HEK293T (cell line): ENCODE results near the gene SNED1.

Experiments used
- CTCF ChIA-PET: fragments of 350-600 bp; formaldehyde crosslinking; extraction: SDS; loops from one replicate; lab custom pipeline; 2021; ENCODE audit warnings: antibody characterized with exemption, inconsistent platforms; lab: Yijun Ruan, JAX
- POLR2A ChIA-PET: fragments of 350-600 bp; formaldehyde crosslinking; extraction: SDS; loops from one replicate; lab custom pipeline; 2020; ENCODE audit warnings: antibody characterized with exemption, inconsistent platforms; lab: Yijun Ruan, JAX
- DNase-seq: peaks from one replicate; pipeline ENCODE4 v3.0.0; 2012; ENCODE audit warnings: mixed read lengths; ENCODE audit errors: extremely low spot score
- ARNT ChIP-seq: fragments of 450-650 bp; IDR thresholded peaks from 2 replicates; pipeline ENCODE4 v1.6.1; 2017; ENCODE audit warnings: mild to moderate bottlenecking
- BHLHE40 ChIP-seq: fragments of 450-650 bp; IDR thresholded peaks from 2 replicates; pipeline ENCODE4 v1.6.1; 2016; ENCODE audit warnings: mild to moderate bottlenecking, moderate library complexity, borderline replicate concordance
- CTBP1 ChIP-seq: fragments of 450-650 bp; IDR thresholded peaks from 2 replicates; pipeline ENCODE4 v1.6.1; 2016; ENCODE audit warnings: borderline replicate concordance
- ELF4 ChIP-seq: fragments of 450-650 bp; IDR thresholded peaks from 2 replicates; pipeline ENCODE4 v1.6.1; 2017; ENCODE audit warnings: antibody characterized with exemption
- FOXA1 ChIP-seq: fragments of 450-650 bp; IDR thresholded peaks from 2 replicates; pipeline ENCODE4 v1.6.1; 2016; ENCODE audit warnings: mild to moderate bottlenecking
- FOXK2 ChIP-seq: fragments of 450-650 bp; IDR thresholded peaks from 2 replicates; pipeline ENCODE4 v1.6.1; 2016; ENCODE audit warnings: mild to moderate bottlenecking
- FOXM1 ChIP-seq: fragments of 450-650 bp; IDR thresholded peaks from 2 replicates; pipeline ENCODE4 v1.6.1; 2017; ENCODE audit warnings: mild to moderate bottlenecking, borderline replicate concordance
- HDGF ChIP-seq: fragments of 450-650 bp; IDR thresholded peaks from 2 replicates; pipeline ENCODE4 v1.6.1; 2017; ENCODE audit warnings: antibody characterized with exemption, borderline replicate concordance
- L3MBTL2 ChIP-seq: fragments of 450-650 bp; conservative IDR thresholded peaks from 2 replicates; pipeline ENCODE4 v1.6.1; 2016; ENCODE audit warnings: mild to moderate bottlenecking
- LEF1 ChIP-seq: fragments of 450-650 bp; IDR thresholded peaks from 2 replicates; pipeline ENCODE4 v1.6.1; 2017; ENCODE audit warnings: mild to moderate bottlenecking, borderline replicate concordance
- NFRKB ChIP-seq: fragments of 450-650 bp; IDR thresholded peaks from 2 replicates; pipeline ENCODE4 v1.6.1; 2016; ENCODE audit warnings: mild to moderate bottlenecking, moderate library complexity
- SP1 ChIP-seq: fragments of 450-650 bp; IDR thresholded peaks from 2 replicates; pipeline ENCODE4 v1.6.1; 2017
- SUZ12 ChIP-seq: fragments of 450-650 bp; IDR thresholded peaks from 2 replicates; pipeline ENCODE4 v1.6.1; 2016; ENCODE audit warnings: mild to moderate bottlenecking
- TARDBP ChIP-seq: fragments of 450-650 bp; IDR thresholded peaks from 2 replicates; pipeline ENCODE4 v1.6.1; 2016
- ZNF384 ChIP-seq: fragments of 450-650 bp; IDR thresholded peaks from 2 replicates; pipeline ENCODE4 v1.6.1; 2016
- TF ChIP-seq, protein P1 (sequence below): fragments of 450-650 bp; IDR thresholded peaks from 2 replicates; pipeline ENCODE4 v1.6.1; 2016

The SNED1 gene

DNA sequence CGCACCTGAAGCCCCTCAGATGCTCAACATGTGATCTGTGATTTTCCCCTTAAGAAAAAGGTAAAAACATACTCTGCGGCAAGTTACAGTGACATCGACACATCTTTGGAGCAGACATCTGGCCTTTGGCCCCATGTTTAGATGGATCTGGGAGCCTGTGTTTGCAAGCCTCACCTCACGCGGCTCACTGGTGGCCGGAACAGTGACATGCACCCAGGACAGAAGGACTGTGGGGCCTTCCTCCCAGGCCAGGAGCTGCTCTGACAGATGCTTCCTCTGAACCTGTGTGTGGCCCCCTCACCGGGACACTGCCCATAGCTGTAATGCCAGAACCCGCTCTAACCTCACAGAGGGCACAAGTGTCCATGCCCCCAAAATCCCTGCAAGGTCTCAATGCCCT, 137.8 kb downstream of the SNED1 start:
- ChIA-PET POLR2A (no interaction called here), CTCF (no interaction called here)
- DNase-seq, result no peak
- TF ChIP-seq FOXM1, result no peak
- TF ChIP-seq ARNT, result no peak
- TF ChIP-seq FOXA1, result no peak
- no peak for TF ChIP-seq BHLHE40
- no peak for TF ChIP-seq LEF1
- no peak for TF ChIP-seq FOXK2
- no peak for TF ChIP-seq SUZ12
- TF ChIP-seq CTBP1, result no peak

DNA sequence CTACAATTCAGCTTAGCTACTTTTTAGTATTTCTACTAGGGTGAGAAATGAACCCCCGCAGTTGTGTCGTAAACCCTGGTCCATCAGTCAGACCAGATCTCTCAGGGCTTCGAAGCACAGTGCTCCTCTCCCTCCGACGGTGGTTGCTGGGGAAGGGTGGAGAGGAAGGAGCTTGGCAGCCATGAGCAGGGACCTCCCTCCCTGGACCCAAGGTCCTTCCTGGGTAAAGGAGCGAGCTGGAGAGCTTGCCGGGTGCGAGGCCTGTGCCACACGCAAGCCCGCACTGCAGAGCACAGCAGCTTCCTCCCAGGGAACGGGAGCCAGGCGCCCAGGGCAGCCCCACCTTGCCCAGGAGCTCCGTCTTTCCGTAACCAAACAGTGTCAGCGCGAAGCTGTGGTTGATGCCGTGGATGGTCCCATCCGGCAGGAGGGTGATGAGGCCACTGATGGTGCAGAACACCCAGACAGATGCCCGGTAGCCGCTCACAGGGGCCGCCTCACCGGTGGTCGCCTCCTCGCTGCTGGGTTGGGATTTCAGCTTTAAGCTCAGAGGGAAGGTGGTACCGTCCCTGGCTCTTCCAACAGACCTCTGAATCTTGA, 138.3 kb downstream of the SNED1 start:
- TF ChIP-seq NFRKB, result no peak
- TF ChIP-seq FOXM1, result no peak
- no peak for TF ChIP-seq LEF1
- no peak for TF ChIP-seq ELF4
- no peak for TF ChIP-seq ZNF384
- TF ChIP-seq, protein P1, sequence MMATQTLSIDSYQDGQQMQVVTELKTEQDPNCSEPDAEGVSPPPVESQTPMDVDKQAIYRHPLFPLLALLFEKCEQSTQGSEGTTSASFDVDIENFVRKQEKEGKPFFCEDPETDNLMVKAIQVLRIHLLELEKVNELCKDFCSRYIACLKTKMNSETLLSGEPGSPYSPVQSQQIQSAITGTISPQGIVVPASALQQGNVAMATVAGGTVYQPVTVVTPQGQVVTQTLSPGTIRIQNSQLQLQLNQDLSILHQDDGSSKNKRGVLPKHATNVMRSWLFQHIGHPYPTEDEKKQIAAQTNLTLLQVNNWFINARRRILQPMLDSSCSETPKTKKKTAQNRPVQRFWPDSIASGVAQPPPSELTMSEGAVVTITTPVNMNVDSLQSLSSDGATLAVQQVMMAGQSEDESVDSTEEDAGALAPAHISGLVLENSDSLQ, result no peak
- TF ChIP-seq TARDBP, result no peak
- no peak for TF ChIP-seq L3MBTL2
- no peak for TF ChIP-seq FOXA1
- no peak for TF ChIP-seq HDGF
- TF ChIP-seq FOXK2, result no peak
- no peak for TF ChIP-seq ARNT
- no peak for TF ChIP-seq BHLHE40
- no peak for TF ChIP-seq SUZ12
- TF ChIP-seq SP1, result no peak
- no peak for TF ChIP-seq CTBP1
- no peak for DNase-seq
- ChIA-PET CTCF (no interaction called here), POLR2A (interaction anchor here (1.4 kb wide), 1 partner anchor 13 kb away, joined by 6 read pairs; the partner anchor contains the start of gene PASK)

DNA sequence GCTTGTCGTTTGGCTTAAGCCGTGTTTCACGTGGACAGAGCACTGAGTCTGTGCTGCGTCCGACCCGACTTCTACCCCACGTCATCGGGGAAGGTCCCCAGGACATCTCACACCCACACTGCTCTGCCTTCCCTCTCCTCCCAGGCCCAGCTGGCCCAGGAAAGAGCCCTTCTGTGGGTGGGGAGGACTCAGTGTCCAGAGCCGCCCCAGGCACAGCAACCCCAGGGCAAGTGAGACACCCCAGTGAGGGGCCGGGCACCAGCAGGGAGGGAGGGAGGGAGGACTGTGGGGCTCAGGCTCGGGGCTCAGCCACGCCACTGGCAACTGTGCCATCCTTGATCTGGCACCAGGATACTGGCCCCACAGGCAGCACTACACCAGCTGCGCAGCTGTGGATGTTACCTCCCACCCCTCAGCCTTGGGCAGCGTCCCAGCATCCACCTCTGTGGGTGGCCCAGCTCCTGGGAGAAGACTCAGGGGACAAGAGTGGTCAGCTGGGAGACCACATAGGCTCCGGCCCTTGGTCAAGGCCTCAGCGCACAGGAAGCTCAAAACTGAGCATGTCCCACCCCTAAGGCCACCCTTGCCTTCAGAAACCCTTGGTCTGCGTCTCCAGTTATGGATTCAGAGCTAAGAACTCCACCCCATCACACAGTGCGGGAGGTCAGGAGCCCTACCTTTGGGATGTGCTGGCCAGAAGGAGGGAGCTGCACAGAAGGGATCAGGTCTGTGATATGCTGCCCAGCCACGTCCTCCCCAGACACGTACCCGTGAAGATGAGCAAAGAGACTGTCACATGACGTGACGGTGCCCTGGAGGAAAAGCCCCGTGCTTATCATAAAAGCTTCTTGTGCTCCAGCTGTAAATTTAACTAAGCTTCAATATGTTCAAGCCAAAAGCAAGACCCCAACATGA, 139.1 kb downstream of the SNED1 start:
- TF ChIP-seq FOXA1, result no peak
- no peak for TF ChIP-seq L3MBTL2
- TF ChIP-seq NFRKB, result no peak
- TF ChIP-seq ZNF384, result no peak
- TF ChIP-seq ARNT, result no peak
- TF ChIP-seq LEF1, result no peak
- TF ChIP-seq SP1, result no peak
- TF ChIP-seq FOXM1, result no peak
- no peak for TF ChIP-seq TARDBP
- TF ChIP-seq ELF4, result no peak
- TF ChIP-seq FOXK2, result no peak
- no peak for TF ChIP-seq HDGF
- no peak for TF ChIP-seq SUZ12
- DNase-seq, result no peak
- CTCF ChIA-PET, result no interaction called here
- POLR2A ChIA-PET, result interaction anchor here (1.4 kb wide), 1 partner anchor 12 kb away, joined by 6 read pairs; the partner anchor contains the start of gene PASK

DNA sequence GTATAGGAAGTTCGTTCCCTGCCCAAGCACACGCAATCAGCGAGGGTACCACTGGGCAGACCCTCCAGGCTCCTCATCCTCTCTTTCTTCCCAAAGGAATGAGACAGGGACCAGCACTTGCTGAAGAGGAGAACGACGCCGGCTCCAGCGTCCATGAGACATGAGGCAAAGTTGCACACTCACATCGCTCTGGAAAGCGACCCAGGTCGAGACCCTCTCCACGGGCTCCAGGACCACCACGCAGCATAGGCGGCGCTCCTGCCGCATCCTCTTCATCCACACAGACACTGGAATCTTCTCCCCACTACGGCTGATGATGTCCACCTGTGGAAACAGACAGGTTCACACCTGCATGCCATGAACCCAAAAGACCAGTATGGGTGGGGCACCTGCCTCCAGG, 140.1 kb downstream of the SNED1 start:
- no peak for DNase-seq
- TF ChIP-seq SP1, result no peak
- no peak for TF ChIP-seq FOXA1
- CTCF ChIA-PET, result no interaction called here
- POLR2A ChIA-PET, result no interaction called here

DNA sequence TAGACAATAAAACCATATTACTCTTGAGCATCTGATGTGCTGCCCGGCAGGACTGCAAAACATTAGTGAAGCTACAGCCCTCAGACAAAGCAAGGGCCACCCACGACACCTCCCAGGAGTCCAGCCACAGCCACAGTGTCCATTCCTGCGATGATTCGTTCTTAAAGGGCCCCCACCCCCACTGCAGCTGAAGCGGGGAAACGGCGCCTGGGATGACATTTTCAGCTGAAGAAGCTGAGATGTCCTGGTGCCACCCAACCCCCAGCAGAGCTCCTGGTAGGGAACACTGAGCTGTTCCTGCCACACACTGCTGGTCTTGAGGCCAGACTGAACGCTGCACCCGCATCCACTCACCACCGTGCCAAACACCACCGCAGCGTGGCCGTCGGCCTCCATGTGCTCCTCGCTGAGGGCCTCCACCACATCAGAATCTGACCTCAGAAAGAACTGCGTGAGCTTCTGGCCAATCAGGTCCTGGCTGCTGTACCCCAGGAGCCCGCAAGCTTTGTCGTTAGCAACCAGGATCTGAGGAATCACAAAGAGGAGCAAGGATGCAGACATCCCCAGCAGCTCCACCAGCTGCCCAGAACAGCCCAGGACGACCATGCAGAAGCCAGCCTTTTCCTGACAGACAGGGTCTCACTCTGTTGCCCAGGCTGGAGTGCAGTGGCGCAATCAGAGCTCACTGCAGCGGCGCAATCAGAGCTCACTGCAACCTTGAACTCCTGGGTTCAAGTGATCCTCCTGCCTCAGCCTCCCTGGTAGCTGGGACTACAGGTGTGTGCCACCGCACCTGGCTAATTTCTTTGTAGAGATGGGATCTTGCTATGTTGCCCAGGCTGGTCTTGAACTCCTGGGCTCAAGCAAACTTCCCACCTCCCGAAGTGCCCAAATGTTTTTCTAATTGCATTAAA, 141.4 kb downstream of the SNED1 start:
- CTCF ChIA-PET, result no interaction called here
- DNase-seq, result no peak

DNA sequence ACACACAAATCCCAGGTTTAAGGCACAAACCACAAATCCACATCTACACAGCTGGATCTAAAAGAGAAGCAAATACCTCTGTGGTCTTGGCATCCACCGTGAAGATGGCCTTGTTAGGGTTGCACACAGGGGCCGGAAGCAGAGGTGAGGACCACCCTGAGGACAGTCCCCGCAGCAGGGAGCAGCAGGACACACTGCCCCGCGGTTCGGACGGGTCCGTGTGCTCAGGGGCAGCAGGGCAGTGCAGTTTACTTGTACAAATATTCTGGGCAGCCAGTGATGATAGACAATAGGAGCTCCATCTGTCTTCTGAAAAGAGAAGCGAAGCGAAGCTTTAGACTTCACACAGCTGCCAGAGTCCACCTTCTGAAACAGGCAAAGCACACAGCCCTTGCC, 142.0 kb downstream of the SNED1 start:
- POLR2A ChIA-PET, result interaction anchor here (1.6 kb wide), 1 partner anchor 9 kb away, joined by 6 read pairs; the partner anchor contains the start of gene PASK
- no peak for TF ChIP-seq ELF4
- TF ChIP-seq FOXK2, result no peak
- TF ChIP-seq ARNT, result no peak
- no peak for TF ChIP-seq SP1
- no peak for TF ChIP-seq LEF1
- TF ChIP-seq, protein P1, result no peak
- TF ChIP-seq L3MBTL2, result no peak
- TF ChIP-seq HDGF, result no peak
- TF ChIP-seq SUZ12, result no peak
- TF ChIP-seq CTBP1, result no peak
- no peak for TF ChIP-seq ZNF384
- TF ChIP-seq BHLHE40, result no peak
- TF ChIP-seq FOXA1, result no peak
- no peak for TF ChIP-seq TARDBP
- no peak for TF ChIP-seq FOXM1
- no peak for DNase-seq
- CTCF ChIA-PET, result no interaction called here

More for the DNA sequence above, 141.4 kb downstream of the SNED1 start:
- no peak for TF ChIP-seq BHLHE40
- POLR2A ChIA-PET, result interaction anchor here (1.6 kb wide), 1 partner anchor 10 kb away, joined by 6 read pairs; the partner anchor contains the start of gene PASK
